MCF 10A (cell line): ENCODE results near the gene COL10A1. TPM values are rescaled to one million over a fixed set of nuclear protein-coding genes. Genes with fewer than 3 reads are reported as not detected.

Source experiments
- BruUV-seq: library from RNA; stranded (reverse); fragments of 400-500 nt; replicated peaks from 2 replicates; lab custom pipeline; 2021; lab: Mats Ljungman, UMichigan
- CTCF ChIA-PET: fragments of 300-600 bp; sonication (Branson Sonifier 250); formaldehyde crosslinking; extraction: SDS; loops from one replicate; lab custom pipeline; 2021; ENCODE audit warnings: antibody characterized with exemption, inconsistent platforms; lab: Yijun Ruan, JAX
- POLR2A ChIA-PET: fragments of 300-600, 350-650 bp; sonication (Branson Sonifier 250); formaldehyde crosslinking; extraction: SDS; loops from one replicate; lab custom pipeline; 2020; ENCODE audit warnings: antibody characterized with exemption, inconsistent platforms; lab: Yijun Ruan, JAX
- DNase-seq: peaks from one replicate; pipeline ENCODE4 v3.0.0-alpha.2; 2018; ENCODE audit not compliant: unreplicated experiment
- H3K27ac Mint-ChIP-seq: one replicate; pipeline ENCODE4 v1.8.0; 2022; ENCODE audit warnings: mild to moderate bottlenecking, low read depth, mixed read lengths; ENCODE audit not compliant: unreplicated experiment
- H3K27me3 Mint-ChIP-seq: one replicate; pipeline ENCODE4 v1.8.0; 2022; ENCODE audit warnings: mixed read lengths; ENCODE audit not compliant: insufficient read depth, unreplicated experiment
- H3K36me3 Mint-ChIP-seq: one replicate; pipeline ENCODE4 v1.8.0; 2022; ENCODE audit warnings: mild to moderate bottlenecking, moderate library complexity, mixed read lengths; ENCODE audit not compliant: insufficient read depth, unreplicated experiment
- H3K4me1 Mint-ChIP-seq: one replicate; pipeline ENCODE4 v1.8.0; 2022; ENCODE audit warnings: mixed read lengths; ENCODE audit not compliant: insufficient read depth, unreplicated experiment
- H3K4me3 Mint-ChIP-seq: one replicate; pipeline ENCODE4 v1.8.0; 2022; ENCODE audit warnings: mild to moderate bottlenecking, moderate library complexity, mixed read lengths; ENCODE audit not compliant: unreplicated experiment
- H3K9me3 Mint-ChIP-seq: one replicate; pipeline ENCODE4 v1.8.0; 2022; ENCODE audit warnings: mixed read lengths; ENCODE audit not compliant: unreplicated experiment
- CTCF ChIP-seq: fragments of 200-600 bp; IDR thresholded peaks from one replicate; pipeline ENCODE4 v1.8.0; 2022; ENCODE audit warnings: antibody characterized with exemption, mild to moderate bottlenecking; ENCODE audit not compliant: unreplicated experiment
- intact Hi-C: fragments of 100-400 bp; cut with micrococcal nuclease; formaldehyde crosslinking; loops from 2 replicates; pipeline ENCODE4 v1.14.1; 2022
- total RNA-seq: library from RNA; stranded (reverse); gene quantifications from 2 replicates; pipeline ENCODE4 v1.2.3, GENCODE V29; 2022

The COL10A1 gene
- total RNA-seq, 1 experiment from 2014 or later: not detected

GRCh38 chr6:116169880-116170279 is 43.9 kb upstream of the COL10A1 start:
- H3K4me3 Mint-ChIP-seq: no peak overlapping the region
- no TSS peak for BruUV-seq
- DNase-seq: no peak
- intact Hi-C loops: loop anchor here (10.0 kb wide), 1 partner anchor 1775 kb away; no protein-coding TSS in a partner anchor
- ChIA-PET POLR2A (no interaction called here), CTCF (interaction anchor here (0.6 kb wide), 1 partner anchor 273 kb away, joined by 3 read pairs; no protein-coding TSS in a partner anchor)
- no peak overlapping the region for H3K27ac Mint-ChIP-seq
- no peak for TF ChIP-seq CTCF
- H3K36me3 Mint-ChIP-seq: no peaks in the 10 kb centered on the region
- peaks cover 6% of the 10 kb centered on the region for H3K4me1 Mint-ChIP-seq
- H3K9me3 Mint-ChIP-seq: no peaks in the 10 kb centered on the region
- H3K27me3 Mint-ChIP-seq: no peaks in the 10 kb centered on the region

- Mint-ChIP-seq H3K4me3 (no peak overlapping the region), H3K27ac (no peak overlapping the region), H3K9me3 (peaks cover 8% of the 10 kb centered on the region), H3K4me1 (peaks cover 6% of the 10 kb centered on the region), H3K36me3 (no peaks in the 10 kb centered on the region), H3K27me3 (no peaks in the 10 kb centered on the region)
- TF ChIP-seq CTCF: no peak
- POLR2A ChIA-PET: no interaction called here
- DNase-seq: no peak
- no TSS peak for BruUV-seq
- intact Hi-C loops: loop anchor here (10.0 kb wide), 1 partner anchor 1777 kb away; no protein-coding TSS in a partner anchor
- CTCF ChIA-PET: interaction anchor here (1.2 kb wide), 1 partner anchor 85 kb away, joined by 3 read pairs; the partner anchor contains the start of gene TSPYL4
Measured at GRCh38 chr6:116168148-116168547, 42.2 kb upstream of the COL10A1 start.

GRCh38 chr6:116166369-116166768 is 40.4 kb upstream of the COL10A1 start:
- no peak for DNase-seq
- H3K27ac Mint-ChIP-seq: no peak overlapping the region
- POLR2A ChIA-PET: no interaction called here
- no TSS peak for BruUV-seq
- no peak overlapping the region for H3K4me3 Mint-ChIP-seq
- peaks cover 8% of the 10 kb centered on the region for H3K9me3 Mint-ChIP-seq
- peaks cover 6% of the 10 kb centered on the region for H3K4me1 Mint-ChIP-seq
- H3K36me3 Mint-ChIP-seq: no peaks in the 10 kb centered on the region
- CTCF ChIA-PET: no interaction called here
- H3K27me3 Mint-ChIP-seq: no peaks in the 10 kb centered on the region
- TF ChIP-seq CTCF: no peak
- intact Hi-C loops: loop anchor here (10.0 kb wide), 1 partner anchor 1778 kb away; no protein-coding TSS in a partner anchor

- no peak overlapping the region for H3K27ac Mint-ChIP-seq
- DNase-seq: no peak
- peaks cover 8% of the 10 kb centered on the region for H3K9me3 Mint-ChIP-seq
- no peak overlapping the region for H3K4me3 Mint-ChIP-seq
- BruUV-seq: no TSS peak
- no peak for TF ChIP-seq CTCF
- H3K36me3 Mint-ChIP-seq: no peaks in the 10 kb centered on the region
- ChIA-PET CTCF (no interaction called here), POLR2A (no interaction called here)
- H3K27me3 Mint-ChIP-seq: no peaks in the 10 kb centered on the region
- H3K4me1 Mint-ChIP-seq: peaks cover under 1% of the 10 kb centered on the region
- intact Hi-C loops: loop anchor here (10.0 kb wide), 1 partner anchor 1779 kb away; no protein-coding TSS in a partner anchor
Measured at GRCh38 chr6:116165596-116165995, 39.7 kb upstream of the COL10A1 start.
